NCI-H187 (cell line): ENCODE data around the gene ZNF606.

Source experiments
- DNase-seq, 2 experiments: peaks; one replicate each; lab custom pipeline; 2025; lab: John Stamatoyannopoulos, UW

The ZNF606 gene

DNA sequence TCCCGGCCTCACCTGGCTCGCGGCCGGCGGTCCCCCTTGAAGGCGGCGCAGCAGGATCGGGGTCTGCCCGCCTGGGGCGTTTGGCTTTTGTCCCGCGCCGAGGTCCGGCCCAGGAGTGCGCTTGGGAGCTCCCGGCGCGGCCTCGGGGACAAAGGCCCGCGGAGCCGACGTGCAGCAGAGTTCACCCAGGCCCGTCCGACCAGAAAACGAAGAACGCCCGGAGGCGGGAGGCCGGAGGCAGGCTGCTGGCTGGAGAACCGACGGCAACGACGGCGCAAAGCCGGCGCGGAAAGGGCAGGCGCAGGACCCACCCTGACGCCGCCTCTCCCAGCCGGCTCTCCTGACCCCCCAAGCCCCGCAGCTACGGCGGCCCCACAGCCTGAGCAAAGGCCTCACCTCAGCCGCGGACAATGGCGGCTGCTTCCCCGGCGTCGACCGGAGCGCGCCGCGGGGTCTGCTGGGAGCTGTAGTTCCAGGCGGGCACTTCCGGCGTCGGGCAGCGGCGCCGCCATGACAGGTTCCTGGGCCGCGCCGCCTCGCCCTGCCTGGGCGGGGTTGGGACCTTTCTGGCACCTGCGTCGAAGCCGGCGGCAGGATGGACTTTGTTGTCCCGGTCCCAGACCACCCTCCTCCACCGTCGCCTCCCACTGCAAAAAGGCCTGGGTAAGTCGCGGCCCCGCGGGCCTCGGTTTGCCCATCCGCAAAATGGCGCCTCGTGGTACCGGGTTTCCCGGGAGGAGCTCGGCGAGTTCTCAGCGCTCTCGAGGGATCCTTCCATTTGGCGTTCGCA lies at the start of gene ZNF606:
Gene ZNF606, minus strand, starts transcription at position 437 of the 790 bp plus-strand sequence. CDS start 1,501 bp downstream, outside the sequence.
- DNase-seq: peak; percentile 41 to 69

DNA sequence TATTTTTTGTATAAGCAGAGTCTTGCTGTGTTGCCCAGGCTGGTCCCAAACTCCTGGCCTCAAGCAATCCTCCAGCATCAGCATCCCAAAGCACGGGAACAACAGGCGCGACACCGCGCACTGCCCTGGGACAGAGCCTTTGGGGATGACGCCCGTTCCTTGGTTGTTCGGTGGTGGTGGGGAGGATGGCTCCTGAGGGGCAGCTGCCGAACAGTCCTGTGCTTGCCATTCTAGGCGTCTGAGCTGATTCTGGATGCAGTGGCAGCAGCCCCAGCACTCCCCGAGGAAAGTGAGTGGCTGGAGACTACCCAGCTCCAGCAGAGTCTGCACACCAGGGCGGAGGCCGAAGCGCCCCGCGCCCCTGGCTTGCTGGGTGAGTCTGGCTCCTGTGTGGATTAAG lies 49.6 kb upstream of the ZNF606 start:
- no peak for DNase-seq

DNA sequence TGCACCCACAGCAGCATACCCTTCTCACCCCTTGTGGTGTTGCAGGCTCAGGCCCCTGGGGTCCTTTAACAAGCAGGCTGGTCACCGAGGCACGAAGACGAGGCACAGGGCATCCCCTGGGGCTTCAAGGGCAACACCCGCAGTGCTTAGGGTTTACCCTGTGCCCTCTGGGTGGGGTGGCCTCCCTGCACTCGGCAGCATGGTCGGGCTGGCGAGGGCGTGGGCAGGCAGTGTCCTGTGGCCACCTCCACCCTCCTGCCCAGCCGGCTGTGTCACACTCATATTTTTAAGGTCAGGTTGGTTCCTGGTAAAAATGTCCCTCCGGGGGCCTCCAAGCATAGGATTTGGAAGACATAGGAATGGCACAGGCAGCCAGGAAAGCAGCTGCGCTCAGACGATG lies 45.1 kb upstream of the ZNF606 start:
- no peak for DNase-seq

DNA sequence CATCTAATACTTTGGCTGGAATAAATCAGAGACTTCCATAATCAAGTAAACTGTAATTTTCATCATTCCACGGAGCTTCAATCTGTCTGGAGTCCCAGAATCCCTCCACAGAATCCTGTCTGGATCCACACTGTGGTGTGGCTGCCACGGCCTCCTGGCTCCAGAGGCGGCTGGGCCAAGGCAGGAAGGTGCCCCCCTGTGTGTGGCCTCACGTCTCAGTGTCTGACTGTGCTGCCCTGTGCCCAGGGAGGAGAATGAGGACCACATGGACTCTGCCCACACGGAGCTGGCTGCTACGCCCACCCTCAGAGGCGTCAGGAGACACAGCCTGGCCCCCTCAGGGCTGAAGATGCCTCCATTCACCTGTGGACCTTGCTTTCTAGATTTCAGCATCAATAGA lies 44.2 kb upstream of the ZNF606 start:
- no peak for DNase-seq

DNA sequence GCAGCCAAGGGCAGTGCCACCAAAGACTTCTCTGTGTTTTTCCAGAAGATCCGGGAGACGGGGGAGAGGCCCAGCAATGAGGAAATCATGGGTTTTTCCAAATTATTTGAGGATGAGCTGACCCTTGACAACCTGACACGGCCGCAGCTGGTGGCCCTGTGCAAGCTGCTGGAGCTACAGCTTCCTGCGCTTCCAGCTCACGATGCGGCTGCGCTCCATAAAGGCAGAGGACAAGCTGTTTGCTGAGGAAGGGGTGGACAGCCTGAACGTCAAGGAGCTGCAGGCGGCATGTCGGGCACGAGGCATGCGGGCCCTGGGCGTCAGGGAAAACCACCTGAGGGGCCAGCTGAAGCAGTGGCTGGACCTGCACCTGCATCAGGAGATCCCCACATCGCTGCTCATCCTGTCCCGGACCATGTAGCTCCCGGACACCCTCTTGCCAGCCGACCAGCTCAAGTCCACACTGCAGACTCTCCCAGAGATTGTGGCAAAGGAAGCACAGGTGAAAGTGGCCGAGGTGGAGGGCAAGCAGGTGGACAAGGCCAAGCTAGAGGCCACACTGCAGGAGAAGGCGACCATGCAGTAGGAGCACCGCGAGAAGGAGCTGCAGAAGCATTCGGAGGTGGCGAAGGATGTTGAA lies 42.9 kb upstream of the ZNF606 start:
- no peak for DNase-seq

DNA sequence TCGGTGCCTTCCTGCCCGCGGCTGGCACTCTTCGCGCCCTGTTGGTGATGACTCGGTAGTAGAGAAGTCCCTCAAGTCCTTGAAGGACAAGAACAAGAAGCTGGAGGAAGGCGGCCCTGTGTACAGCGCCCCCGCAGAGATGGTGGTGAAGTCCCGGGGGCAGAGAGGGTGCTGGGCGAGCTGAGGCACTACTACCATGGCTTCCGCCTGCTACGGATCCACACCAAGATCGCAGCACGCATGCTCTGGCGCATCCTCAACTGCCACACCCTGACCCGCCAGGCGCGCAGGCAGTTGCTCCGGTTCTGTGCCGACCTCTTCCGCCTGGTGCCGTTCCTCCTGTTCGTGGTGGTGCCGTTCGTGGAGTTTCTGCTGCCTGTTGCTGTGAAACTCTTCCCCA lies 42.3 kb upstream of the ZNF606 start:
- no peak for DNase-seq

DNA sequence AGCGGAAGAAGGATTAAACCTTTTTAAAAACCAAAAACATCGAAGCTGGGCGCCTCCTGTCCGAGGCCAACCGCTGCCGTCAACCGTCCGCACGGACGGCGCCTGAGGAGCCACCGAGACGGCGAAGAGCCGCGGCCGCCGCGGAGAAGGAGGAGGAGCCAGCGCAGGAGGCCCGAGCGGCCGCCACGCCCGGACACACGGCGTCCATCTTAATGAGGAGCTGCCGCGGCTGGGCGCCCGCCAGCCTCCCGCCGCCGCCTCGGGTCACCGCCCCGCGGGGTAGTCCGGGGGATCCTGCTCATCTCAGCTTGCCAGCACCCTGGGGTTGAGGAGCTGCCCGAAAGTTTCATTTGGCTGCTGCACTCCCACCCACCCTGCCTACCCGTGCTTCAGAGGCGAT lies 41.8 kb upstream of the ZNF606 start:
- no peak for DNase-seq

DNA sequence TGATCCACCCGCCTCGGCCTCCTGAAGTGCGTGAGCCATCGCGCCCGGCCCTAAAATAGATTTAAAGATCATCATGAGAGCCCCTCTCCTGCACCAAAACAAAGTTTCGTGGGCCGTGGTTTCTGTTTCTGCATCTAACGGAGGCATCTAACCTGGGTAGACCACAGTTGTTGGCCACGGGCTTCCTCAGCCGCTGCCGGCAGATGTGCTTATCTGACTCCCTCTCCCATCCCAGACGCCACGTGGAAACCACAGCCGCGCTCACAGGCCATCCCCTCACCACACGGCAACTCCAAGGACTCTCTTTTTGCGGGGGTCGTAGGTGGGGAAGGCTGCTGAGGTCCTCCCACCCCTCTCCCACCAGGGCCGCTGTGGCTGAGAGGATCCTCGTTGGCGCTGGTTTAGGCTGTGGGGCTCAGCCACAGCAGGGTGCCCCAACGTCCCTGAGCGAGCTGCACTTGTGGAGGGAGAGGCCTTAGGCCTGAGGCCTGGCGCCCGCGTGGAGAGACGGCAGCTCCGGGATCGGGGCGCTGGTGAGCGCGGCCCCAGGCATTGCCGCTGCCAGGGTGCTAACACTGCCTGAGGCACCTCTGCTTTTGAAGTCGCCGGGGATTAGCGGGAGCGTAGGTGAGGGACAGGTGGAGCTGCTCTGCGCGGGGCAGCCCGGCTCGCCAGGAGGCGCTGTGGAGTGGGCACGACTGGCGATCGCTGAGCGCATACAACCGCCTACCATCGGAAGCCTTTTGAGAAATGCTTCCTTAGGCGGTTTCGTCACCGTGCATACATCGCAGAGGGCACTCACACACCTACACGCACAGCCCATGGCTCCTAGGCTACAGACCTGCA lies 40.1 kb upstream of the ZNF606 start:
- no peak for DNase-seq

DNA sequence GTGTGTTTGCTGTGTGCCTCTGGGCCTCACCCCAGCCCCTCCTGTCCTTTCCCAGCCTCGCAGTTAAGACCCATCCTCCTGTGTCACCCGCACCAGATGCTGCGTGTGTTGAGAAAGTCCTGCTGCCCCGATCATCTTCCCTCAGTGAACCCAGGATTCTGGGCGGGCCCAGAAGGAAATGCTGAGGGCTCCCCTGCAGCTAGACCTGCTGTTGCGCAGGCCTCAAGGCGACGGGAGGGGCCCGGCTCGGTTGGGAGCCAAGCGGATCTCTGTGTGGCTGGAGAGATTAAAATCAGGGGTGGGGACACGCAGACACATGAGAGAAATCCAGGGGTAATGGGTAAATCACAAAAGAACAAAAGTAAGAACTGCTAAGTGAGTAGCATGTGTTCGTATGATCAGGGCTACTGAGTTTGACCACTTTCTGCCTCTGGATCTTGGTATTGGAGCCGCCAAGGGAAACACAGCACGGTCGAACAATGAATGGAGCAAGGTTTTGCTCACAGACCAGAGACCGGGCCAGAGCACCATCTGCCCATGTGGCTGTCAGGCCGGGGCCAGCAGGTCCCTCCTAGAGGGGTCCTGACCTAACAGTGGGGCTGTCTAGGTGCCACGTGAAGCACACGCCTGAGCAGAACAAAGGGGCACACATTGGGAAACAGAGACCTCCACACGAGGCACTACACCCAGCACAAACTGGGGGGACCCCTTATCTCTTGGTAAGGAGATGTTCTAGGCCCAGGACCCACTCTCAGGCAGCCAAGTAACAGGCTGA lies 38.3 kb upstream of the ZNF606 start:
- DNase-seq: no peak

DNA sequence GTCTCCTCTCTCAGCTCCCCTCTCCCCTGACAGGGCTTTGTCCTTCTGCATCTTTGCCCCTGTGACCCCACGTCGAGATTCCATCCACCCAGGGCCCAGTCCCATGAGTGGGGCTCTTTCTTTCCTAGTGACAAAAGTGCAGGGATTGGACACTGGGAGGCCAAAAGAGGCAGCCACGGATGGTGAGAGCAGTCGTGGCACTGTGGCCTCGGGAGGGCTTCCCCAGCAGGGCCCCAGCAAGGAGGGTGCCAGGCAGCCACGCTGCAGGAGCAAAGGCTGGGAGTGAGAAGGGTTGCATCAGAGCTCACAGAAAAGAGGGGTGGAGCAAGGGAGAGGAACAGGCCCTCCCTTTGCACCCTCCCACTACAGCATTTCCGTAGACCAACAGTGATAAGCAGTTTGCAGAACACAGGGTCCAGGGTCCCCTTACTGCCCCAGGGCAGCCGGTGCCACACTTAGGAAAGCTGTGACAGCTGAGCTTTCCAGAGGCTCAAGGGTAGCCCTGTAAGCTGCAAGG lies 36.1 kb upstream of the ZNF606 start:
- no peak for DNase-seq

DNA sequence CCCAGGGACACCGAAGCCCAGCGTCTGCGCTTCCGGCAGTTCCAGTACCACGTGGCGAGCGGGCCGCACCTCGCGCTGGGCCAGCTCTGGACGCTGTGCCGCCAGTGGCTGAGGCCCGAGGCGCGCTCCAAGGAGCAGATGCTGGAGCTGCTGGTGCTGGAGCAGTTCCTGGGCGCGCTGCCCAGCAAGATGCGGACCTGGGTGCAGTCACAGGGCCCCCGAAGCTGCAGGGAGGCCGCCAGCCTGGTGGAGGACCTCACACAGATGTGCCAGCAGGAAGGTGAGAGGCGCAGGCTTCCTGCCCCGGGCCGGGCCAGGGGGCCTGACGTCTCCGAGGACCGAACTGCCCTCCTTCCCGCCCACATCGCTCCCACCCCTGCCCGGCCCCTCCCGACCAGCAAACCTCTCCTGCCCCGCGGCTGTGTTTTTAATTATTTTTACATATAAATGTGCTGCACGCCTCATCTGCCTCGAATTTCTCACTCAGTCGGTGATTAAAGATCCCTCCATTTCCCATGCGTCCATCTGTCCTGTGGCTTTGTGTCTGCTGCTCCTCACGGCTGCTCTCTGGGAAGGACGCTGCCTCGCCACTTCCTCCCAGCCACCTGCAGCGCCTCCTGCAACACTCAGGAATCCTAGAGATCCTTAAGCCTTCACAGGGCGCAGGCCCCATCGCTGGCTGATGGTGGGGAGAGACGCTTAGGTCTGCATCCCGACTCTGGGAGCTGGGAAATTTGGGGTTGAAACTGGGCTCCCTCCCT lies 35.5 kb upstream of the ZNF606 start:
- DNase-seq: no peak

DNA sequence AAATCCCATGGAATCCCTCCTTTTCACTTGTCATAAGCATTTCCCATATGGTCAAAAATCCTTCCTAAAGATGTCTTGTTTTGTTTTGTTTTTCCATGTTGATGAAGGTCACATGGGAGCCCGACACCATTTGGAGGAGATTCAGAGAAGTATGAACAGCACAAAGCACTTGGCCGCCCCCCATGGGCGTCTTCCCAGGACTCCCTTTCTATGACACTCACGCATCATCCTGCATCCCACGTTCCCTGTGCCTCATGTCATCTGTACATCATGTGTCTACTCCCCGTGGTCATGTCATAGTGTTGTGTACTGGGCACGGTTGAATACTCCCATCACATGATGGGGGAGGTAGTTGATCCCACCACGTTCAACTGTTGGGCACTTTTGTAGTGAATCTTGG lies 33.2 kb upstream of the ZNF606 start:
- no peak for DNase-seq

DNA sequence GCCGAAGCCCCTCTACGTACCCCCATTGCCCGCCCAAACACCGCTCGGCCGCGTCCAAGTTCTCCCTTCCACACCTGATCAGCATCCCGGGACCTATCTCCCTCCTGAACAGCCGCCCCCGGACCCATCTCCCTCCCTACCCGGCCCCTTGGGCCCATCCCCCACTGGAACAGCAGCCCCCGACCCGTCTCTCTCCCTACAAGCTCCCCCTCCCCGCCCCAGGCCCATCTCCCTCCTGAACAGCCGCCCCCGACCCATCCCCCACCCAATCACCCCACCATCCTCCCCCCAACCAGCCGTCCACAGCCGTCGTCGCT lies 31.8 kb upstream of the ZNF606 start:
- DNase-seq: no peak

DNA sequence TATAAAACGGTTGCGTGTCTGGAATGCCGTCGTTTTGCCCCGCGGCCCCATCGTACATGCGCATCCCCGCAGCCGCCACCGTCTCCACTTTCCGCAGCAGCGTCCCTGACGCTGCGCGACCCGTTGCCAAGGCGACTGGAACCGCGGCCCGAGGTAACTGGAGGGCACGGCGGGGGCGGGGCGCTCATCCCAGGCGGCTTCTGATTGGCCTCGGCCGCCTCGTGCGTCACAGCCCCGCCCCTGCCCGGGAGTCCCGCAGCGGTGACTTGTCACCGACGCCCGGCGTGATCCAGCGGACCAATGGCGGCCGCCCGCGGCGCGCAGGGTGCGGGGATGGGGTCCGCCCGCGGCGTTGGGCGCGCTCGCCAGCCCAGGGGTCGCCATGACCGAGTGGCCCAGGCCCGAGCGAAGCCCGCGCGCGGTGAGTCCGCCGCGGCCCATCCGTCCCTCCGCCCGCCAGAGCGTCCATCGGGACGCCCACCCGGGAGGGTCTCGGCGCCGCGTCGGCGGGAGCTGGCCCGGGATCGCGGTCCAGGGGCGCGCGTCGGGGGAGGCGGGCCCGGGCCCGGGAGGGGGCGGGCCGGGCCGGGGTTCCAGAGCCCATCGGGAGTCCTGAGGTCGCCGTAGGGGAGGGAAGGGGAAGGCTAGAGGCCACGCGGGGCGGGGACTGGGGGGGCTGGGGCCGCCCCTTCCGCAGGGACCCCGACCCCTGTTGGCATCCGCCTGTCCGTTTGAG lies 31.3 kb upstream of the ZNF606 start, which contains the start of gene ZSCAN1:
Gene ZSCAN1, plus strand, starts transcription at position 285 of the 736 bp plus-strand sequence. CDS start 3,812 bp downstream, outside the sequence.
- peak; percentile 50 to 60 for DNase-seq

DNA sequence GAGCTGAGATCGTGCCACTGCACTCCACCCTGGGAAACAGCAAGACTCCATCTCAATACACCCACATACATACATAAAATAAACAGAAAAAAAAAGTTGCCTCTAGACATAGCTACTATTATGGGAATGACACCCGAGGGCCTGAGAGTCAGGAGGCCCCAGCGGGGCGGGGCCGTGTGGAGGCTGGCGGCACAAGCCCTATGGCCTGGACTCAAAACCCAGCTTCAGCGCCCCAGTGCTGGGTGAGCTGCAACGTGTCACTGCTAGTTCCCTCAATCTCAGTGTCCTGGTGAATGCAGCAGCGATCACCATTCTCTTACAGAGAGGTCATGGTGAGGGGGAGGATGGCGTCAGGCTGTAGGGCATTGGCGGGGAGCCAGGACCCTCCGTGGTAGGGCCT lies 22.0 kb upstream of the ZNF606 start:
- DNase-seq: no peak

DNA sequence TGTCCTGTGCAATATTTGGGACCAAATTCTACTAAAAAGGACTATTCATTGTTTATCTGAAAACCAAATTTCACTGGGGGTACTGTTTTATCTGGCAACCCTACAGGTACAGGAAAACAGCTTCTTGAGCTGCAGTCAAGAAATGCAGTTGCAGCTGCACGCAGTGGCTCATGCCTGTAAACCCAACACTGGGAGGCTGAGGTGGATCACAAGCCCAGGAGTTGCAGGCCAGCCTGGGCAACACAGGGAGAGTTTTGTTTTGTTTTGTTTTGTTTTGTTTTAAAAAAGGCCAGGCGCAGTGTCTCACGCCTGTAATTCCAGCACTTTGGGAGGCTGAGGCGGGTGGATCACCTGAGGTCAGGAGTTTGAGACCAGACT lies 19.7 kb upstream of the ZNF606 start:
- no peak for DNase-seq

DNA sequence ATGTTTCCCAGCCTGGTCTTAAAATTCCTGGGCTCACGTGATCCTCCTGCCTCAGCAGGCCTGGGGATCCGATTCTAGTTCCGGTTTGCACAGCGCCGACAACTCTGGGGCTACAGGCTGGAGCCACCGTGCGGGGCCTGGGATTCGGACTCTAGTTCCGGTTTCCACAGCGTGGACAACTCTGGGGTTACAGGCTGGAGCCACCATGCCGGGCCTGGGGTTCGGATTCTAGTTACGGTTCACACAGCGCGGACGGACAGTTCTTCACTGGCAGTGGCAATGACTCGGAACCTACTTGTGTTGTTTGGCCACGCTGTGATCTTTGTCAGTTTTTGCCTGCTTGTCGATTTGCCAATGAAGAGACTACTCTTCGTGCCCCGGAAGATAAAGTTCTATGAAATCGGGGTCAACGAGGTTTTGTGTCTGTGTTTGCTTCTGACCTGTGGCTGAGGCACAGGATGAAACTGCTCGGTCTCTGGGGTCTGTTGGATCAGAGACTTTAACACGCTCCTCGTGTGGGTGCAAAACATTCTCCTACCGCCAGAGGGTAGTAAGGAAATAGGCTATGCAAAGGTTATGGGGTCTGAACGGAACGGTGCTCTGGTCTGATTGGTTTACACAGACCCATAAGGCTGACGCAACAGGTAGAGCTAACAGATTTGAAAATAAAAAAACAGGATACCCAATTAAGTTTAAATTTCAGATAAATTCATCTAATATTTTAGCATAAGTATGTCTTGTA lies 19.1 kb upstream of the ZNF606 start:
- peak; percentile 40 to 43 for DNase-seq

DNA sequence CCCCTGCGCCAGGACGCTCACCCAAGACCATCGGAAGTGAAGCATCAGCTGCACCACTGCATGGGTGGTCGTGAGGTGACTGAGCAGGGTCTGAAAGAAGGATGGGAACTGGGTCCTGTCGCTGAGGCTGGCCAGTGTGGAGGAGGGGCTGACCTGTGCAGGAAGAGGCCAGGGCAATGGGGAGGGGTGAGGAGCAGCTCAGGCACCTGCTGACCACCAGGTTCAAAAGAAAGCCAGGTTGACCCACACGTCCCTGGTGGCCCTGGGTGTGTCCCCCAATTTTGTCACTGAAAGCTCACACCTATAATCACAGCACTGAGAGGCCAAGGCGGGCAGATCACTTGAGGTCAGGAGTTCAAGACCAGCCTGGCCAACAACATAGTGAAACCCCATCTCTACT lies 17.5 kb upstream of the ZNF606 start:
- DNase-seq: no peak

DNA sequence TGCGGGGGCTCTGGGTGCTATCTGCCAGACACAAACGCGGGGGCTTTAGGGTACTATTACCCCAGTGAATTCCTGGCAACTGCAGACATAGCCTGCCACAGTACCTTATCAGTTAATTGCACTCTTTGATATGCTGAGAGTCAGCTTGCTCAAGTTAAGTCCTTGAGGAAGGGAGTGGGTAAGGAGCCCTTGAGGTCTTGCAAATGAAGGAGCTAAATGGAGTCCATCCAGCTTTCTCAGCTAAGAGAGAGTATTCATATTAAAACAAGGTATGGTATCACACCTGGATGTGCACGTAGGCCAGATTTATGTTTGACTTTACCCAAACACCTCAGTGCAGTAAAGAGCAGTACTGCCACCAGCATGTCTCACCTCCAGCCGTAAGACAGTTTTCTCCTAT lies 11.5 kb upstream of the ZNF606 start:
- DNase-seq: no peak

DNA sequence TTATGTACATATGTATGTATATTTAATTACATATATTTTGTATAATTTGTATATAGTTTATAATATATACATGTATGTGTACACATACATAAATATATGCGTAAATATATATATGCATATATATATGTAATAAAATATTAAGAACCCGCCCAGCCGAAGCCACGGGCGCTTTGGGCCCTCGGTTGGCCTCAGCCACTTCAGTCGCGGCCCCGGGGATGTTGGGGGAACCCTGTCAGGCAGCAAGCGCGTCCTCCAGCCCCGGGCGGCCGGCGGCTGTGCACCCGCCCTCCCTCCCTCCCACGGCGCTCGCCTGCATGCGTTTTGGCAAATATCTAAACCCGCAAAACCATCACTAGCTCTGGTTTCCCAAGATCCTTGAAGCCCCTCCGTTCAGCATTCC lies 7.9 kb upstream of the ZNF606 start:
- DNase-seq: no peak
